HCT116 (cell line): ENCODE results near the gene DYNC1I1.

Experiments used
- ATF3 ChIP-seq: IDR thresholded peaks from 2 replicates; pipeline ENCODE4 v1.6.1; 2012
- POLR2AphosphoS5 ChIP-seq: IDR thresholded peaks from 2 replicates; pipeline ENCODE4 v1.6.1; 2011; ENCODE audit warnings: mild to moderate bottlenecking, low read depth, low read length, moderate library complexity
- ZNF274 ChIP-seq: fragments of 200-500 bp; sonication (Bioruptor generic); IDR thresholded peaks from 2 replicates; pipeline ENCODE4 v1.6.1; 2014; ENCODE audit warnings: mild to moderate bottlenecking, low read depth, low read length, inconsistent platforms
- TF ChIP-seq, protein P1 (sequence below), 3 experiments: fragments of 200-600 bp in 1 of 3; sonication (generic) in 1 of 3; IDR thresholded peaks in 2 of 3; conservative IDR thresholded peaks in 1 of 3; 2 replicates each; pipeline ENCODE4 v1.5.1; 2012 to 2017; ENCODE audit warnings: low read depth in 2 of 3, low read length in 2 of 3, antibody characterized with exemption in 1 of 3, borderline replicate concordance in 1 of 3, control low read depth in 1 of 3, mild to moderate bottlenecking in 1 of 3, mixed read lengths in 1 of 3, mixed run types in 1 of 3, moderate library complexity in 1 of 3; ENCODE audit not compliant: insufficient read depth in 1 of 3

- TF ChIP-seq, protein P1, sequence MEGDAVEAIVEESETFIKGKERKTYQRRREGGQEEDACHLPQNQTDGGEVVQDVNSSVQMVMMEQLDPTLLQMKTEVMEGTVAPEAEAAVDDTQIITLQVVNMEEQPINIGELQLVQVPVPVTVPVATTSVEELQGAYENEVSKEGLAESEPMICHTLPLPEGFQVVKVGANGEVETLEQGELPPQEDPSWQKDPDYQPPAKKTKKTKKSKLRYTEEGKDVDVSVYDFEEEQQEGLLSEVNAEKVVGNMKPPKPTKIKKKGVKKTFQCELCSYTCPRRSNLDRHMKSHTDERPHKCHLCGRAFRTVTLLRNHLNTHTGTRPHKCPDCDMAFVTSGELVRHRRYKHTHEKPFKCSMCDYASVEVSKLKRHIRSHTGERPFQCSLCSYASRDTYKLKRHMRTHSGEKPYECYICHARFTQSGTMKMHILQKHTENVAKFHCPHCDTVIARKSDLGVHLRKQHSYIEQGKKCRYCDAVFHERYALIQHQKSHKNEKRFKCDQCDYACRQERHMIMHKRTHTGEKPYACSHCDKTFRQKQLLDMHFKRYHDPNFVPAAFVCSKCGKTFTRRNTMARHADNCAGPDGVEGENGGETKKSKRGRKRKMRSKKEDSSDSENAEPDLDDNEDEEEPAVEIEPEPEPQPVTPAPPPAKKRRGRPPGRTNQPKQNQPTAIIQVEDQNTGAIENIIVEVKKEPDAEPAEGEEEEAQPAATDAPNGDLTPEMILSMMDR (IDR thresholded peaks at IDR 0.05 in 2 of 3, conservative IDR thresholded peaks at IDR 0.05 in 1 of 3; ENCODE audit: borderline replicate concordance in 1 of 3, insufficient read depth in 1 of 3, low read depth in 2 of 3, low read length in 2 of 3), result no peak
- no peak for TF ChIP-seq ATF3
- TF ChIP-seq ZNF274, result no peak
- TF ChIP-seq POLR2AphosphoS5, result no peak
These were observed 14.2 kb upstream of the DYNC1I1 start for GRCh38 chr7:95758187-95758586.
